Stimulated activated CD4-positive, alpha-beta T cell treated with anti-CD3 and anti-CD28 coated beads, Interleukin-1b, Interleukin-23, amount 100 ng/mL, for 24 hours (primary cell): ENCODE results near the gene NWD2.
"Not testable (repeated sequence)": the region's sequence is repeated elsewhere in the genome, so short reads cannot be mapped to it uniquely, and the experiment has no call there.

Experiments used
- DNase-seq, 4 experiments: peaks; one replicate each; pipeline ENCODE4 v3.0.0-alpha.2; 2020; ENCODE audit warnings: low read depth in 4 of 4, low spot score in 1 of 4

The NWD2 gene

GRCh38 chr4:37244583-37245390, at the start of gene NWD2:
TSS of gene NWD2 (plus strand) at chr4:37244743. CDS start at chr4:37245068, 325 bp downstream.
- DNase-seq: no peak

- no peak for DNase-seq
Observed at GRCh38 chr4:37197899-37198298, 46.6 kb upstream of the NWD2 start.

- DNase-seq: not testable (repeated sequence)
Observed at GRCh38 chr4:37204740-37205139, 39.8 kb upstream of the NWD2 start.

GRCh38 chr4:37216209-37216608, 28.3 kb upstream of the NWD2 start:
- no peak for DNase-seq

GRCh38 chr4:37219242-37219641, 25.3 kb upstream of the NWD2 start:
- no peak for DNase-seq

- DNase-seq: no peak
Observed at GRCh38 chr4:37219990-37220389, 24.6 kb upstream of the NWD2 start.

GRCh38 chr4:37220685-37221084, 23.9 kb upstream of the NWD2 start:
- no peak for DNase-seq

- no peak for DNase-seq
Observed at GRCh38 chr4:37223732-37224131, 20.8 kb upstream of the NWD2 start.

GRCh38 chr4:37224854-37225253, 19.7 kb upstream of the NWD2 start:
- no peak for DNase-seq

GRCh38 chr4:37225778-37226177, 18.8 kb upstream of the NWD2 start:
- no peak for DNase-seq

GRCh38 chr4:37232315-37232714, 12.2 kb upstream of the NWD2 start:
- DNase-seq: no peak

GRCh38 chr4:37236165-37236564, 8.4 kb upstream of the NWD2 start:
- DNase-seq: no peak

GRCh38 chr4:37241647-37242046, 2.9 kb upstream of the NWD2 start:
- DNase-seq: no peak

- no peak for DNase-seq
Observed at GRCh38 chr4:37243051-37243450, 1.5 kb upstream of the NWD2 start.

GRCh38 chr4:37243722-37244582, 591 bp upstream of the NWD2 start:
- DNase-seq: no peak

GRCh38 chr4:37245391-37245954, 930 bp downstream of the NWD2 start:
- DNase-seq: no peak

- DNase-seq: no peak
Observed at GRCh38 chr4:37246891-37247290, 2.3 kb downstream of the NWD2 start.

- DNase-seq: no peak
Observed at GRCh38 chr4:37258221-37258620, 13.7 kb downstream of the NWD2 start.

GRCh38 chr4:37268319-37268718, 23.8 kb downstream of the NWD2 start:
- DNase-seq: no peak

- no peak for DNase-seq
Observed at GRCh38 chr4:37279121-37279520, 34.6 kb downstream of the NWD2 start.

GRCh38 chr4:37279894-37280592, 35.5 kb downstream of the NWD2 start:
- DNase-seq: no peak
